ENCODE measurements around the gene ZNF474. TPM values are rescaled to one million over a fixed set of nuclear protein-coding genes. Genes with fewer than 3 reads are reported as not detected.

Gene ZNF474
- total and polyA plus RNA-seq, 3 donors from 2014 or later = 3.7 to 16.4 (median 7.1) TPM

GRCh38 chr5:122138356-122138755 lies 9.0 kb downstream of the ZNF474 start:
- no peaks in the 10 kb centered on the region for H3K4me1 ChIP-seq
- H3K27me3 ChIP-seq = no peaks in the 10 kb centered on the region
- H3K9me3 ChIP-seq = no peaks in the 10 kb centered on the region
- no peak for TF ChIP-seq CTCF (IDR thresholded peaks at IDR 0.05)
- TF ChIP-seq POLR2A (IDR thresholded peaks at IDR 0.05) = no peak
- 78% methylated on average over 3 of the region's 3 CpGs for WGBS, 2 donors
- DNase-seq = no peak
- H3K27ac ChIP-seq = no peak overlapping the region
- intact Hi-C loops (cut with DNase I; ENCODE audit: low total_unique reads) = no loop called here
- no peak overlapping the region for H3K4me3 ChIP-seq
- H3K36me3 ChIP-seq (ENCODE audit: low read depth, missing control alignments) = no peaks in the 10 kb centered on the region

GRCh38 chr5:122140900-122141299 lies 11.6 kb downstream of the ZNF474 start:
- Histone ChIP-seq H3K27me3 (no peaks in the 10 kb centered on the region), H3K36me3 (ENCODE audit: low read depth, missing control alignments) (no peaks in the 10 kb centered on the region), H3K27ac (no peak overlapping the region), H3K9me3 (no peaks in the 10 kb centered on the region), H3K4me3 (no peak overlapping the region), H3K4me1 (no peaks in the 10 kb centered on the region)
- WGBS, 2 donors = 91 to 96% methylated on average over 3 of the region's 3 CpGs
- intact Hi-C loops (cut with DNase I; ENCODE audit: low total_unique reads) = no loop called here
- TF ChIP-seq POLR2A (IDR thresholded peaks at IDR 0.05) = no peak
- no peak for TF ChIP-seq CTCF (IDR thresholded peaks at IDR 0.05)
- no peak for DNase-seq

DNA sequence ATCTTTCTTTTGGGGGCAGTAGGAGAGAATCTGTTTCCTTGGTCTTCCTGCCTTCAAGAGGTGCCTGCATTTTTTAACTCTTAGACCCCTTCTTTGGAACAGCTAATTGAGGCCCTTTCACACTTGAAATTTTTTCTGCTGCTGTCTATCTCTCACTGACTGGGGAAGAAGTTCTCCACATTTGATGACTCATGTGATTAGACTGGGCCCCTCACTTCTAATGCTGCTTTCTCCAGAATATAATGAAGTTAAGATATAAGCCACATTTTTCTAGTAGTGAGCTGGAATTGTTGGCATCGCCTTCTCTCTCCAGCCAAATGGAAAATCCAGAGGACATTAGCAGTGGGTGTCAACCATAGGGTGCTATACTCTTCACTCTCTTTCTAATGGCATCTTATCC lies 12.4 kb downstream of the ZNF474 start:
- Histone ChIP-seq H3K27ac (no peak overlapping the region), H3K4me3 (no peak overlapping the region), H3K36me3 (ENCODE audit: low read depth, missing control alignments) (no peaks in the 10 kb centered on the region), H3K9me3 (no peaks in the 10 kb centered on the region), H3K4me1 (no peaks in the 10 kb centered on the region), H3K27me3 (no peaks in the 10 kb centered on the region)
- 79 to 97% methylated on average over 1 of the region's 1 CpG for WGBS, 2 donors
- TF ChIP-seq CTCF (IDR thresholded peaks at IDR 0.05) (no peak), POLR2A (IDR thresholded peaks at IDR 0.05) (no peak)
- no peak for DNase-seq
- intact Hi-C loops (cut with DNase I; ENCODE audit: low total_unique reads) = no loop called here

- DNase-seq = no peak
- H3K4me3 ChIP-seq = no peak overlapping the region
- no peak overlapping the region for H3K27ac ChIP-seq
- intact Hi-C loops (cut with DNase I; ENCODE audit: low total_unique reads) = no loop called here
- H3K9me3 ChIP-seq = no peaks in the 10 kb centered on the region
- no peaks in the 10 kb centered on the region for H3K4me1 ChIP-seq
- H3K27me3 ChIP-seq = no peaks in the 10 kb centered on the region
- no peaks in the 10 kb centered on the region for H3K36me3 ChIP-seq (ENCODE audit: low read depth, missing control alignments)
- WGBS, 2 donors = 90 to 95% methylated on average over 6 of the region's 6 CpGs
- TF ChIP-seq POLR2A (IDR thresholded peaks at IDR 0.05) = no peak
- no peak for TF ChIP-seq CTCF (IDR thresholded peaks at IDR 0.05)
Observed at GRCh38 chr5:122142480-122143164, 13.3 kb downstream of the ZNF474 start.

- no peaks in the 10 kb centered on the region for H3K9me3 ChIP-seq
- H3K4me3 ChIP-seq = no peak overlapping the region
- TF ChIP-seq POLR2A (IDR thresholded peaks at IDR 0.05) = no peak
- TF ChIP-seq CTCF (IDR thresholded peaks at IDR 0.05) = no peak
- no peaks in the 10 kb centered on the region for H3K36me3 ChIP-seq (ENCODE audit: low read depth, missing control alignments)
- H3K4me1 ChIP-seq = no peaks in the 10 kb centered on the region
- H3K27ac ChIP-seq = no peak overlapping the region
- 94 to 95% methylated on average over 1 of the region's 1 CpG for WGBS, 2 donors
- H3K27me3 ChIP-seq = no peaks in the 10 kb centered on the region
- no peak for DNase-seq
- intact Hi-C loops (cut with DNase I; ENCODE audit: low total_unique reads) = no loop called here
Observed at GRCh38 chr5:122144236-122144635, 14.9 kb downstream of the ZNF474 start.
